MM.1S (cell line): Measurements from ENCODE around the gene PPME1.

Source experiments
- EZH2 ChIP-seq: fragments of 300-600 bp; sonication (generic); optimal IDR thresholded peaks from 2 replicates; pipeline ENCODE3; 2017; ENCODE audit warnings: low read depth, mild to moderate bottlenecking, antibody characterized with exemption, low read length, mixed read lengths
- EZH2phosphoT487 ChIP-seq: fragments of 300-600 bp; sonication (generic); IDR thresholded peaks from 2 replicates; pipeline ENCODE4 v1.6.1; 2018; ENCODE audit warnings: antibody characterized with exemption, low read length
- TF ChIP-seq, protein P1 (sequence below): fragments of 300-600 bp; sonication (generic); IDR thresholded peaks from 2 replicates; pipeline ENCODE4 v1.5.1; 2016; ENCODE audit warnings: antibody characterized with exemption, low read length, mixed read lengths

DNA sequence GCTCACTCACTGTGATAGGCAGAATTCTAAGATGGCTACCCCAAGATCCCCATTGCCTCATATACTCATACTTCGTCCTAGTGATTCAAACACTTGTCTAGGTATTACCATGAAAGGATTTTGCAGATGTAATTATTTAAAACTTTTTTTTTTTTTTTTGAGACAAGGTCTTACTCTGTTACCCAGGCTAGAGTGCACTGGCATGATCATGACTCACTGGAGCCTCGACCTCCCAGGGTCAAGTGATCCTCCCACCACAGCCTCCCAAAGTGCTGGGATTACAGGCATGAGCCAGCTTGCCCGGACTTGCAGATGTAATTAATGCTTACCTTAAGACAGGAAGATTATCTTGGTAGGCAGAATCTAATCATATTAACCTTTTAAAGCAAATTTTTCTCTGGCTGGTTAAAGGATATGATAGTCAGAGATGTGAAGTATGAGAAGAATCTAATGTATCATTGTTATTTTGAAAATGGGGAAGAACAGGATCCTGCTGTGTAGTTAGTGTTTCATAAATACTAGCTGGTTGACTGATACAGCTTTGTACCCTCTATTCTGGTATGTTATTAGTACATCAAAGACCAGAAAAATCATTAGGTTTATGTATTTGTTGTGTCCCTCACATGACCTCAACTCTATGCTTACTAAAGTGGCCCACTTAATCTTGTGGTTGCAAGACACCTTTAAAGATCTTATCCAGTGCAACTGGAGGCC is 35.8 kb upstream of the PPME1 start:
- TF ChIP-seq, protein P1, sequence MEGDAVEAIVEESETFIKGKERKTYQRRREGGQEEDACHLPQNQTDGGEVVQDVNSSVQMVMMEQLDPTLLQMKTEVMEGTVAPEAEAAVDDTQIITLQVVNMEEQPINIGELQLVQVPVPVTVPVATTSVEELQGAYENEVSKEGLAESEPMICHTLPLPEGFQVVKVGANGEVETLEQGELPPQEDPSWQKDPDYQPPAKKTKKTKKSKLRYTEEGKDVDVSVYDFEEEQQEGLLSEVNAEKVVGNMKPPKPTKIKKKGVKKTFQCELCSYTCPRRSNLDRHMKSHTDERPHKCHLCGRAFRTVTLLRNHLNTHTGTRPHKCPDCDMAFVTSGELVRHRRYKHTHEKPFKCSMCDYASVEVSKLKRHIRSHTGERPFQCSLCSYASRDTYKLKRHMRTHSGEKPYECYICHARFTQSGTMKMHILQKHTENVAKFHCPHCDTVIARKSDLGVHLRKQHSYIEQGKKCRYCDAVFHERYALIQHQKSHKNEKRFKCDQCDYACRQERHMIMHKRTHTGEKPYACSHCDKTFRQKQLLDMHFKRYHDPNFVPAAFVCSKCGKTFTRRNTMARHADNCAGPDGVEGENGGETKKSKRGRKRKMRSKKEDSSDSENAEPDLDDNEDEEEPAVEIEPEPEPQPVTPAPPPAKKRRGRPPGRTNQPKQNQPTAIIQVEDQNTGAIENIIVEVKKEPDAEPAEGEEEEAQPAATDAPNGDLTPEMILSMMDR: no peak
- TF ChIP-seq EZH2 (no peak), EZH2phosphoT487 (no peak)
